Measurements from ENCODE around the gene SLC11A1. TPM values are rescaled to one million over a fixed set of nuclear protein-coding genes. Genes with fewer than 3 reads are reported as not detected.
A peak's percentile ranks its signal among the peaks of the same experiment; 100 is the strongest.

Gene SLC11A1
- total and polyA plus RNA-seq, 5 donors from 2014 or later = 0.47 to 1.4 (median 0.74) TPM

DNA sequence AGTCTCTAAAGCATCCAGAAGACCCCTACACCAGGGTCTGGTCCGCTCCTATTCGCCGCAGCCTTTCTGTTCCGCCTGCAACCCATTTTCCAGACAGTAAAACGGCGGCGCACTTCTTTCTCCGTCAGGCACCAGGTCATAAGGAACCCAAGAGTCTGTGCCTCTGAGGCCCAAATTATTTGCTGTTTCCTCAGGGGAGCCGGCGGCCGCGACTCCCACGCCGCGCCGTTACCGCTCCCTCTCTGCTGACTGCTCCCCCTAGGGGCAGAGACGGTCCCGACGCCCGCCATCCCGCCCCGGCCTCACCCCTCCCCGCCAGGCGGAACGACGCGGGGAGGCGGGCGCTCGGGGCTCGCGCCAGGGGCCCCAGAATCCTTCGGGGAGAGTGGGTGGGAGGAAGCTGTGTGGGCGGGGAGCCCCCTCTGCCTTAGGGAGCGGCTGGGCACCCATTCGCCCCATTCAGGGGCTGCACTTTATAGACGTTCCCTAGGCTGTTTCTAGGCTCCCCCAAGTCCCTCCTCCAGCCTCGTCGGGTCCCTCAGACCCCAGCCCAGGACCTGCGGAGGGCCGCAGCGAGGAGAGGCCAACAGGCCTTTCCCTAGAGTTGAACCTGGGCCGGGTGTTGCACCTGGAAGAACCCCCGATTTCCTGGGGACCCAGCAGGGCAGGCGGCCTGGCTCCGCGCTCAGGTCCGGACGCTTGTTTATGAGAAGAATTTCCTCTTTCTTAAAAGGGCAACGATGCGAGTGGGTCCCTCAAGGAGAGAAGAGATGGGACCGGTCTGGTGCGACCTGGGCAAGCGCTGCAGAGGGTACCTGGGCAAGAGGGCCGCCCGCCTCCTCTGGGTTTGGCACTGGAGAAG lies 14.0 kb downstream of the SLC11A1 start:
- Mint-ChIP-seq H3K4me1 (peaks cover 0 to 38% (median 18%) of the 10 kb centered on the region in 4 donors), H3K36me3 (no peaks in the 10 kb centered on the region), H3K4me3 (peak overlapping the region; percentile 96 to 97 (median 96)), H3K9me3 (peaks cover 0 to 3% (median 0%) of the 10 kb centered on the region in 7 donors), H3K27me3 (peaks cover 7% of the 10 kb centered on the region), H3K27ac (peak overlapping the region; percentile 98 to 99 (median 99))
- H3K36me3 ChIP-seq (ENCODE audit: control insufficient read depth, insufficient read depth, low read length) = no peaks in the 10 kb centered on the region
- peak overlapping the region; percentile 94 for H3K27ac ChIP-seq (ENCODE audit: insufficient read depth, low read length, poor library complexity, severe bottlenecking)
- peaks cover 61% of the 10 kb centered on the region for H3K4me1 ChIP-seq (ENCODE audit: control insufficient read depth, insufficient read depth, low read length, poor library complexity, severe bottlenecking)
- H3K4me3 ChIP-seq (ENCODE audit: low read depth, low read length) = peak overlapping the region; percentile 74
- peak; percentile 74 to 75 for ATAC-seq (ENCODE audit: low read depth in 2 of 2)
- DNase-seq = peak; percentile 89 to 97 (median 94)
- H3K27me3 ChIP-seq (ENCODE audit: control insufficient read depth, insufficient read depth, low read length) = no peaks in the 10 kb centered on the region
- H3K9me3 ChIP-seq (ENCODE audit: control insufficient read depth in 2 of 2, low read length in 2 of 2) = no peaks in the 10 kb centered on the region

DNA sequence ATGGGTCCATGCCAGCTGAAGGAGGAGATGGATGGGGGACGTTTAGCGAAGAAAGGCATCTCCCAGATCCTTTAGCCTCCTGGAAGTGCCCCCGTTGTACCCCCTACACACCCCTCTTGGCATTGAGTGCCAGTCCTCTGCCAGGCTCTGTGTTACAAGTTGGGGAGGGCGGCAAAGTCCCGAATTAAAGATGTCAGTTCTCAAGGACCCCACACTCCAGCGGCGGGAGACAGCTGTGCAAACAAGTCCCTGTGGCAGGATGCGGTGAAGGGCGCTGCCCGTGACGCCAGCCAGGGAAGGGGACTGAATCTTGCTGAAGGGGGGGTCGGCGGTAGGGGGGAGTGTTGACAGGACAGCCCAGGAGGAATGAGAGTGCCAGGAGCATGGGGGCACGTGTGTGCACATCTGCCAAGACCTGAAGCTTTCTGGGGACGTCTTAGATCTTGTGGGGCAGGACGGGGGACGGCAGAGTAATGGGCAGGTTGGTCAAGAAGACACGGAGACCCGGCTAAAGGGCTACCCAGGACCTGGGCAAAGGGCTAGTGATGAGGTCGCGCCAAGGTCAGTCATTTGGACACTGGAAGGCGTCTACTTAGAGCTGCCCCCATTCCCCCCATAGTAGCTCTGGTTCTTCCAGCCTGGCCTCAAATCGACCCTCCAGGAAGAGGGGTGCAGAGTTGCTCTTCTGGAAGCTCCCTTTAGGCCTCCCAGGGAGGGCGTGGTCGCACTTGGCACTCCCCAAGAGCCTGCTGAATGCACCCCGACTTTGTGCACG lies 14.8 kb downstream of the SLC11A1 start:
- Histone ChIP-seq H3K4me3 (ENCODE audit: low read depth, low read length) (peak overlapping the region; percentile 74), H3K27ac (ENCODE audit: insufficient read depth, low read length, poor library complexity, severe bottlenecking) (peak overlapping the region; percentile 94), H3K9me3 (ENCODE audit: control insufficient read depth in 2 of 2, low read length in 2 of 2) (no peaks in the 10 kb centered on the region), H3K27me3 (ENCODE audit: control insufficient read depth, insufficient read depth, low read length) (no peaks in the 10 kb centered on the region), H3K36me3 (ENCODE audit: control insufficient read depth, insufficient read depth, low read length) (peaks cover 2% of the 10 kb centered on the region), H3K4me1 (ENCODE audit: control insufficient read depth, insufficient read depth, low read length, poor library complexity, severe bottlenecking) (peaks cover 69% of the 10 kb centered on the region)
- no peaks in the 10 kb centered on the region for H3K36me3 Mint-ChIP-seq
- H3K4me1 Mint-ChIP-seq = peaks cover 0 to 46% (median 21%) of the 10 kb centered on the region in 4 donors
- DNase-seq (peak; percentile 66 to 92 (median 81)), ATAC-seq (ENCODE audit: low read depth in 2 of 2) (peak; percentile 1 to 6)
- H3K27me3 Mint-ChIP-seq = peaks cover 7% of the 10 kb centered on the region
- H3K4me3 Mint-ChIP-seq = peak overlapping the region; percentile 96 to 97 (median 96)
- H3K9me3 Mint-ChIP-seq = peaks cover 0 to 3% (median 0%) of the 10 kb centered on the region in 7 donors
- peak overlapping the region; percentile 98 to 99 (median 99) for H3K27ac Mint-ChIP-seq

DNA sequence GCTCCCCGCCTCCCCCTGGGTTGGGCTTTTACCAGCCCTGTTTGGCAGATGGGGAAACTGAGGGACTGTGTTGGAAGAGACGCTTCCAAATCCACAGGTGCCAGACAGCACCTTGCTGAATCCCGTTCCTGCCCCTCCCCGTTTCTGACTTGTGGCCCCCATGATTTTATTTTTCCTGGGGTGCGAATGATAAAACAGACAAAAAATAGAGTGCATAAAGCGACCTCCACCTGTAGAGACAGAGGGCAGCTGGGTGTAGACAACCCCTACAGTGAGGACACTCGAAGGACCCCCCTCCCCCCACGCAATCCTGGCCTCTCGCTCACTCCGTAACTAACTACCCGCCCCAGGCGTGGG lies 15.4 kb downstream of the SLC11A1 start:
- Histone ChIP-seq H3K9me3 (ENCODE audit: control insufficient read depth in 2 of 2, low read length in 2 of 2) (no peaks in the 10 kb centered on the region), H3K36me3 (ENCODE audit: control insufficient read depth, insufficient read depth, low read length) (peaks cover 4% of the 10 kb centered on the region), H3K4me1 (ENCODE audit: control insufficient read depth, insufficient read depth, low read length, poor library complexity, severe bottlenecking) (peaks cover 75% of the 10 kb centered on the region), H3K4me3 (ENCODE audit: low read depth, low read length) (peak overlapping the region; percentile 74), H3K27me3 (ENCODE audit: control insufficient read depth, insufficient read depth, low read length) (no peaks in the 10 kb centered on the region), H3K27ac (ENCODE audit: insufficient read depth, low read length, poor library complexity, severe bottlenecking) (peak overlapping the region; percentile 94)
- ATAC-seq (ENCODE audit: low read depth in 2 of 2) (no peak), DNase-seq (no peak)
- peaks cover 7% of the 10 kb centered on the region for H3K27me3 Mint-ChIP-seq
- H3K27ac Mint-ChIP-seq = peak overlapping the region; percentile 98 to 99 (median 99)
- H3K4me1 Mint-ChIP-seq = peaks cover 0 to 51% (median 21%) of the 10 kb centered on the region in 4 donors
- peaks cover 0 to 3% (median 0%) of the 10 kb centered on the region in 7 donors for H3K9me3 Mint-ChIP-seq
- peak overlapping the region; percentile 96 to 97 (median 96) for H3K4me3 Mint-ChIP-seq
- no peaks in the 10 kb centered on the region for H3K36me3 Mint-ChIP-seq

DNA sequence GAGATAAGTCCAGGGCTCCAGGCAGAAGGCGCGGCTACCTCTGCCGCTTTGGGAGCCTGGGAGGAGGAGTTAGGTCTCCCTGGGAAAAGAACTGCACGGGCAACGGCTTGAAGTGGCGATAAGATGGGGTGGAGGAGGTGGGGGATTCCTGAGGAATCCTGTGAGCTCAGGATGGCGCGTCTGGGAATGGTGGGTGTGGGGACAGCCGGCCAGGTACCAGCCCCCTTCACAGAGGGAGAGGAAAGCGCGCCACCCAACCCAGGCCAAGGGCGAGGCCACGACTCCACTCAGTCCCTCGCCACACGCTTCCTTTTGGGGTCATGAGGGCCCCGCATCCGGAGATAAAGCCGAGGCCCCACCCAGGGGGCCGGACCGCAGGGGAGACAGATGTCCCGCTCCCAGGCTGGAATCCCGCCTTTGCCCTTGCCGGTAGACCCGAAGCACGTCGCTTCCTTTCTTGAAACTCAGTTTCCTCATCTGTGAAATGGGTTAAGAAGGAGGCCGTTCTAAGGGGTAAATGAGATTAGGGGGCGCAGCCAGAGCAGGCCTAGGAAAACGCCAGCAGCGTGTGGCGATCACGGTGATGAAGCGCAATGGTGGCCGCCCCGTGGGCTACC lies 15.9 kb downstream of the SLC11A1 start:
- Mint-ChIP-seq H3K4me1 (peaks cover 0 to 55% (median 21%) of the 10 kb centered on the region in 4 donors), H3K27me3 (peaks cover 7% of the 10 kb centered on the region), H3K27ac (peak overlapping the region; percentile 98 to 99 (median 99)), H3K36me3 (no peaks in the 10 kb centered on the region), H3K9me3 (peaks cover 0 to 3% (median 0%) of the 10 kb centered on the region in 7 donors), H3K4me3 (peak overlapping the region; percentile 96 to 97 (median 96))
- peaks cover 8% of the 10 kb centered on the region for H3K36me3 ChIP-seq (ENCODE audit: control insufficient read depth, insufficient read depth, low read length)
- H3K9me3 ChIP-seq (ENCODE audit: control insufficient read depth in 2 of 2, low read length in 2 of 2) = no peaks in the 10 kb centered on the region
- DNase-seq (peak; percentile 56 to 86 (median 59)), ATAC-seq (ENCODE audit: low read depth in 2 of 2) (no peak)
- peak overlapping the region; percentile 94 for H3K27ac ChIP-seq (ENCODE audit: insufficient read depth, low read length, poor library complexity, severe bottlenecking)
- H3K27me3 ChIP-seq (ENCODE audit: control insufficient read depth, insufficient read depth, low read length) = no peaks in the 10 kb centered on the region
- peaks cover 79% of the 10 kb centered on the region for H3K4me1 ChIP-seq (ENCODE audit: control insufficient read depth, insufficient read depth, low read length, poor library complexity, severe bottlenecking)
- peak overlapping the region; percentile 74 for H3K4me3 ChIP-seq (ENCODE audit: low read depth, low read length)

DNA sequence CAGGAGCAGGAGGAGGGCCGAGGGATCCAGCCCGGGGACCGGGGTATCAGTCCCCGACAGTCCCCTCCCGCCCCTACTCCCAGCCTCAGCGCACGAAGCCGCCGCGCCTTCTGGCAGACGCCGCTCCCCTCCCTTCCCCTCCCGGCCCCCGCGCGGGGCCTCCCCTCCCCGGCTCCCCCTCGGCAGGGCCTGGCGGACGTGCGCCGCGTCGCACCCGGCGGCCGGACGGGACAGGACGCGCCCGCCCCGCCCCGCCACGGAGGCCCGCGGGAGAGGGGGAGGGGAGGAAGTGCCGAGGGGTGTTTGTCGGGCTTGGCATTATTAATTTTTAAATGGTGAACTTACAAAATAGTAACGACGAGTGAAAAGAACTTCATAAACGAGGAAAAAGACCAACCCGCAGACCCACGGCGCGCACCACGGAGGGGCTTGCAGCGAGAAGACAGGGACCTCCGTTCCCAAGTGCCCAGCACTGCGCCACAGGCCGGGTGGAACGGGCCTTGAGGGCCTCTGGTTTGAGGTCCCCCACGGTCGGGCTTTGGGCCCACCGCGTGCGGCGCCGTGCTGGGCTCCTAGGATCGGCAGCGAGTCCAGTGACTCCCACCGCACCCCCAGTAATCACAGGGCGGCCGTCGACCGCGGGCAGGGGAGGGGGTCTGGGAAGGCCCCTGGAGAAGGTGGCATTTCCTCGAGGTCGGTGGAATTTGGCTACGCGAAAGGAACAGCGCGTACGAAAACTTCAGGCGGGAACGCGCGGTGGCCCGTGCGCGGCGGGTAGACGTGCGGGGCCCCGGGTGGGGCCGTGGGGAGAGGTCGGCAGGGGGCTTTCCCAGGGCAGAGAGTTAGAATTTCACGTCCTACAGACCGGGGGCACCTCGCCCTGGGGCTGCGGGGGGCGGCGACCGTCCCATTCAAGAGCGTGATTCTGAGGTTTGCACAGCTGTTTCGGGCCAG lies 16.6 kb downstream of the SLC11A1 start:
- DNase-seq = peak; percentile 57 to 86 (median 77)

DNA sequence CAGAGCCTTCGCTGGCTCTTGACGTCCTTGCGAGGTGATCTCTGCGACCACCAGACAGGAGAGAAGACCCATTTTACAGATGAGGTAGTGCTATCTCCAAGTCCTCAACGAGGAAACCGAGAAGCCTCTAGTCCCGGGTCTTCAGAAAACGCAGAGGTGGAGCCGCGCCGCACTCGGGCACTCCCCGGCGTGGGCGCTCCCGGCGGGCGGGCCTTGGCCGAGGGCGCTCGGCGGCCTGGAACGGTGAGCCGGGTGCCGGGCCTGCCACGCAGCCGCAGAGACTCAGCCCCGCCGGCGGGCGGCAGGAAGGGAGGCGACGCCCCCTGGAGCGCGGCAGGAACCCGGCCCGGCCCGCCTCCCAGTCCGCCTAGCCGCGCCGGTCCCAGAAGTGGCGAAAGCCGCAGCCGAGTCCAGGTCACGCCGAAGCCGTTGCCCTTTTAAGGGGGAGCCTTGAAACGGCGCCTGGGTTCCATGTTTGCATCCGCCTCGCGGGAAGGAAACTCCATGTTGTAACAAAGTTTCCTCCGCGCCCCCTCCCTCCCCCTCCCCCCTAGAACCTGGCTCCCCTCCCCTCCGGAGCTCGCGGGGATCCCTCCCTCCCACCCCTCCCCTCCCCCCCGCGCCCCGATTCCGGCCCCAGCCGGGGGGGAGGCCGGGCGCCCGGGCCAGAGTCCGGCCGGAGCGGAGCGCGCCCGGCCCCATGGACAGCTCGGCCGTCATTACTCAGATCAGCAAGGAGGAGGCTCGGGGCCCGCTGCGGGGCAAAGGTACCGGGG lies 17.5 kb downstream of the SLC11A1 start, which contains the start of gene CTDSP1:
TSS of gene CTDSP1 (plus strand) at position 478 of the 776 bp plus-strand sequence. CDS start at position 701, 223 bp downstream.
- Mint-ChIP-seq H3K36me3 (peaks cover 11% of the 10 kb centered on the region), H3K27ac (peak within 1 kb of the TSS; percentile 94 to 99 (median 96)), H3K4me1 (peaks cover 0 to 61% (median 21%) of the 10 kb centered on the region in 4 donors), H3K4me3 (peak within 1 kb of the TSS; percentile 91 to 97 (median 94)), H3K27me3 (peaks cover 7% of the 10 kb centered on the region), H3K9me3 (peaks cover 0 to 3% (median 0%) of the 10 kb centered on the region in 7 donors)
- Histone ChIP-seq H3K4me3 (ENCODE audit: low read depth, low read length) (peak within 1 kb of the TSS; percentile 63), H3K4me1 (ENCODE audit: control insufficient read depth, insufficient read depth, low read length, poor library complexity, severe bottlenecking) (peaks cover 82% of the 10 kb centered on the region), H3K27me3 (ENCODE audit: control insufficient read depth, insufficient read depth, low read length) (no peaks in the 10 kb centered on the region), H3K36me3 (ENCODE audit: control insufficient read depth, insufficient read depth, low read length) (peaks cover 17% of the 10 kb centered on the region), H3K9me3 (ENCODE audit: control insufficient read depth in 2 of 2, low read length in 2 of 2) (no peaks in the 10 kb centered on the region), H3K27ac (ENCODE audit: insufficient read depth, low read length, poor library complexity, severe bottlenecking) (peak within 1 kb of the TSS; percentile 94)
- ATAC-seq (ENCODE audit: low read depth in 2 of 2) = peak; percentile 19 to 21
- DNase-seq = peak; percentile 83 to 96 (median 92)

More for the DNA sequence above, 16.6 kb downstream of the SLC11A1 start:
- H3K4me3 Mint-ChIP-seq = peak overlapping the region; percentile 96 to 97 (median 96)
- Histone ChIP-seq H3K36me3 (ENCODE audit: control insufficient read depth, insufficient read depth, low read length) (peaks cover 14% of the 10 kb centered on the region), H3K27ac (ENCODE audit: insufficient read depth, low read length, poor library complexity, severe bottlenecking) (peak overlapping the region; percentile 94), H3K9me3 (ENCODE audit: control insufficient read depth in 2 of 2, low read length in 2 of 2) (no peaks in the 10 kb centered on the region), H3K4me1 (ENCODE audit: control insufficient read depth, insufficient read depth, low read length, poor library complexity, severe bottlenecking) (peaks cover 84% of the 10 kb centered on the region), H3K4me3 (ENCODE audit: low read depth, low read length) (peak overlapping the region; percentile 74), H3K27me3 (ENCODE audit: control insufficient read depth, insufficient read depth, low read length) (no peaks in the 10 kb centered on the region)
- peaks cover 0 to 62% (median 24%) of the 10 kb centered on the region in 4 donors for H3K4me1 Mint-ChIP-seq
- peaks cover 7% of the 10 kb centered on the region for H3K27me3 Mint-ChIP-seq
- peak overlapping the region; percentile 98 to 99 (median 99) for H3K27ac Mint-ChIP-seq
- H3K36me3 Mint-ChIP-seq = peaks cover 6% of the 10 kb centered on the region
- ATAC-seq (ENCODE audit: low read depth in 2 of 2) = peak; percentile 10 to 12
- peaks cover 0 to 3% (median 0%) of the 10 kb centered on the region in 7 donors for H3K9me3 Mint-ChIP-seq

Data from CD4-positive, CD25-positive, alpha-beta regulatory T cell (primary cell).